H9 (cell line): Measurements from ENCODE around the gene CCDC89. TPM values are rescaled to one million over a fixed set of nuclear protein-coding genes. Genes with fewer than 3 reads are reported as not detected.

Source experiments
- DNase-seq: peaks from one replicate; pipeline ENCODE4 v3.0.0-alpha.2; 2017
- H2AFZ ChIP-seq: one replicate; pipeline ENCODE4 v1.6.1; 2013; ENCODE audit warnings: mild to moderate bottlenecking, low read length, control low read depth, moderate library complexity
- H2AK5ac ChIP-seq: 2 replicates; pipeline ENCODE4 v1.6.1; 2013; ENCODE audit warnings: low read length, control low read depth, mixed read lengths; ENCODE audit not compliant: insufficient read length
- H2BK120ac ChIP-seq: one replicate; pipeline ENCODE4 v1.6.1; 2013; ENCODE audit warnings: low read depth, mild to moderate bottlenecking, low read length, control low read depth, inconsistent platforms; ENCODE audit not compliant: poor library complexity, severe bottlenecking
- H2BK12ac ChIP-seq: 2 replicates; pipeline ENCODE4 v1.6.1; 2013; ENCODE audit warnings: low read length, control low read depth, mixed read lengths, low read depth; ENCODE audit not compliant: insufficient read length
- H2BK15ac ChIP-seq: 2 replicates; pipeline ENCODE4 v1.6.1; 2013; ENCODE audit warnings: low read depth, low read length, control low read depth
- H2BK20ac ChIP-seq: one replicate; pipeline ENCODE4 v1.6.1; 2013; ENCODE audit warnings: low read depth, mild to moderate bottlenecking, low read length, control low read depth, inconsistent platforms; ENCODE audit not compliant: poor library complexity, severe bottlenecking
- H2BK5ac ChIP-seq: 2 replicates; pipeline ENCODE4 v1.6.1; 2013; ENCODE audit warnings: low read length, control low read depth, mixed read lengths; ENCODE audit not compliant: insufficient read length
- H3K14ac ChIP-seq: 2 replicates; pipeline ENCODE4 v1.6.1; 2013; ENCODE audit warnings: low read length, control low read depth; ENCODE audit not compliant: insufficient read depth
- H3K18ac ChIP-seq: 2 replicates; pipeline ENCODE4 v1.6.1; 2013; ENCODE audit warnings: low read depth, mild to moderate bottlenecking, mixed read lengths, low read length, control low read depth; ENCODE audit not compliant: insufficient read length
- H3K23ac ChIP-seq: 2 replicates; pipeline ENCODE4 v1.6.1; 2013; ENCODE audit warnings: low read length, control low read depth, mixed read lengths, low read depth; ENCODE audit not compliant: insufficient read length
- H3K23me2 ChIP-seq: 2 replicates; pipeline ENCODE4 v1.6.1; 2013; ENCODE audit warnings: low read depth, mild to moderate bottlenecking, mixed read lengths, low read length, control low read depth; ENCODE audit not compliant: insufficient read length, poor library complexity, severe bottlenecking
- H3K27ac ChIP-seq: 2 replicates; pipeline ENCODE4 v1.5.1; 2013; ENCODE audit warnings: low read length, control low read depth, mixed read lengths, low read depth; ENCODE audit not compliant: insufficient read length
- H3K27me3 ChIP-seq: 2 replicates; pipeline ENCODE4 v1.6.1; 2013; ENCODE audit warnings: low read length, control low read depth, inconsistent platforms; ENCODE audit not compliant: insufficient read depth
- H3K4ac ChIP-seq: 2 replicates; pipeline ENCODE4 v1.6.1; 2013; ENCODE audit warnings: low read depth, mild to moderate bottlenecking, control low read depth, inconsistent platforms, low read length, moderate library complexity
- H3K4me1 ChIP-seq: 2 replicates; pipeline ENCODE4 v1.6.1; 2013; ENCODE audit warnings: low read length, control low read depth, inconsistent platforms; ENCODE audit not compliant: insufficient read depth
- H3K4me2 ChIP-seq: 2 replicates; pipeline ENCODE4 v1.6.1; 2013; ENCODE audit warnings: low read length, control low read depth, mixed read lengths; ENCODE audit not compliant: insufficient read length, insufficient read depth
- H3K56ac ChIP-seq: 2 replicates; pipeline ENCODE4 v1.6.1; 2013; ENCODE audit warnings: low read depth, mild to moderate bottlenecking, mixed read lengths, low read length, control low read depth; ENCODE audit not compliant: insufficient read length
- H3K79me1 ChIP-seq: 2 replicates; pipeline ENCODE4 v1.6.1; 2013; ENCODE audit warnings: low read depth, mild to moderate bottlenecking, moderate library complexity, low read length, control low read depth, inconsistent platforms; ENCODE audit not compliant: insufficient read depth, poor library complexity, severe bottlenecking
- H3K79me2 ChIP-seq: 2 replicates; pipeline ENCODE4 v1.6.1; 2013; ENCODE audit warnings: low read length, control low read depth, inconsistent platforms; ENCODE audit not compliant: insufficient read depth
- H3K9ac ChIP-seq: 2 replicates; pipeline ENCODE4 v1.6.1; 2013; ENCODE audit warnings: low read length, control low read depth, mixed read lengths; ENCODE audit not compliant: insufficient read length; ENCODE audit errors: extremely low read depth
- H3K9me3 ChIP-seq: one replicate; pipeline ENCODE4 v1.6.1; 2013; ENCODE audit warnings: low read depth, low read length, inconsistent platforms; ENCODE audit not compliant: control insufficient read depth
- H3T11ph ChIP-seq: one replicate; pipeline ENCODE4 v1.6.1; 2013; ENCODE audit warnings: mild to moderate bottlenecking, low read length, control low read depth, inconsistent platforms
- H4K20me1 ChIP-seq: one replicate; pipeline ENCODE4 v1.6.1; 2013; ENCODE audit not compliant: control insufficient read depth, insufficient read length, insufficient read depth
- H4K5ac ChIP-seq: 2 replicates; pipeline ENCODE4 v1.6.1; 2013; ENCODE audit warnings: low read depth, mild to moderate bottlenecking, mixed read lengths, low read length, control low read depth; ENCODE audit not compliant: insufficient read length
- H4K8ac ChIP-seq: replicated peaks from 2 replicates; pipeline ENCODE4 v1.6.1; 2013; ENCODE audit warnings: low read length, control low read depth, mixed read lengths, low read depth; ENCODE audit not compliant: insufficient read length
- H4K91ac ChIP-seq: 2 replicates; pipeline ENCODE4 v1.6.1; 2013; ENCODE audit warnings: low read depth, mild to moderate bottlenecking, moderate library complexity, mixed read lengths, low read length, control low read depth; ENCODE audit not compliant: insufficient read length
- H3K27ac Mint-ChIP-seq, 3 experiments: 2 replicates in 2 of 3; 3 replicates in 1 of 3; pipeline ENCODE4 v1.8.0; 2020 to 2021; ENCODE audit warnings: mixed read lengths in 3 of 3, mild to moderate bottlenecking in 1 of 3, moderate library complexity in 1 of 3
- H3K27me3 Mint-ChIP-seq: 2 replicates; pipeline ENCODE4 v1.8.0; 2021; ENCODE audit warnings: low read depth, mild to moderate bottlenecking, moderate library complexity, mixed read lengths
- H3K36me3 Mint-ChIP-seq, 3 experiments: 2 replicates in 2 of 3; 3 replicates in 1 of 3; pipeline ENCODE4 v1.8.0; 2020 to 2021; ENCODE audit warnings: low read depth in 3 of 3, mixed read lengths in 3 of 3; ENCODE audit not compliant: insufficient read depth in 1 of 3
- H3K4me1 Mint-ChIP-seq, 2 experiments: 2 replicates each; pipeline ENCODE4 v1.8.0; 2020; ENCODE audit warnings: mixed read lengths in 2 of 2
- H3K4me3 Mint-ChIP-seq, 2 experiments: 2 replicates in 1 of 2; 3 replicates in 1 of 2; pipeline ENCODE4 v1.8.0; 2020 to 2021; ENCODE audit warnings: mild to moderate bottlenecking in 2 of 2, mixed read lengths in 2 of 2, moderate library complexity in 1 of 2
- H3K9me3 Mint-ChIP-seq, 2 experiments: 2 replicates in 1 of 2; 3 replicates in 1 of 2; pipeline ENCODE4 v1.8.0; 2020; ENCODE audit warnings: mild to moderate bottlenecking in 2 of 2, mixed read lengths in 2 of 2, moderate library complexity in 1 of 2
- WGBS: extraction: QIAGEN DNeasy Blood & Tissue Kit; methylation state at CpG from one replicate; pipeline ENCODE4 v1.1.7; 2013; ENCODE audit warnings: missing lambda C conversion rate, low lambda C conversion rate, mixed read lengths; ENCODE audit not compliant: insufficient read length; ENCODE audit errors: extremely low coverage; 5-methylcytosine and 5-hydroxymethylcytosine counted together
- total RNA-seq: library from RNA; stranded (reverse); gene quantifications from 2 replicates; pipeline ENCODE4 v1.2.1, GENCODE V29; 2021
- TF ChIP-seq, protein P1 (sequence below): fragments of 200-600 bp; sonication (generic); conservative IDR thresholded peaks from 3 replicates; pipeline ENCODE4 v1.8.0; 2021; ENCODE audit warnings: antibody characterized with exemption, mild to moderate bottlenecking

Gene CCDC89
- total RNA-seq, 1 experiment from 2014 or later = not detected

DNA sequence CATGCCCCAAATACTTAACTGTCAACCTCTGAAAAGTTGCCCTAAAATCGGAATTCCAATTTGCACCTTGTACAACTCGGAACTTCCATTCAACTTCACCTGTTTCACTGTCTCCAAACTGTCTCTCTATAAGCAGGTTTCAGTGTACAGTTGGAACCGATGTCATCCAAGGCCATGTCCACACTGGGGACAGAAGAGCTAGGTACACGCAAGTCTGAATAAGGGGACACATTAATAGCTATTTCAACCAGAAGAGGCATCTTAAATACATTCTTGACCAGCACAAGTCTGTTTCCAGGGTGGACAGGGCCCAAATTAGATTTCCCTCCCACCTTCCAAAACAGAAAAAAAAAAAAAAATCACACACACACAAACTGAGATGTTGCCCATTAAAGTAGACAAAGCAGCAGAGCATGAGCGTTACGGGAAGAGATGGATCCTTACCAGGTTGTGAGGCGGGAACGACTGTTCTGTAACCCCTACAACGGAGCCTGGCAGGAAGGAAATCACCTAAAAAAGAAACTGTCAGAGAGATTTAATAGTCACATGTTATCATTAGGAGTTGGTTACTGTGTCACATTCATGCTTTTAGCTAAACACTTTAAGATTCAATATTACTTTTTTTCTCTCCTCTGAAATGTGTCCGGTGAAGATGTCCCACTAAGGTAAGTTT, 22.8 kb downstream of the CCDC89 start:
- WGBS = no CpG with 5 or more reads among the region's 10 CpGs

More for the DNA sequence above, 22.8 kb downstream of the CCDC89 start:
- H4K91ac ChIP-seq = no peak overlapping the region
- no peaks in the 10 kb centered on the region; a peak in 1 of 5 replicates for H3K9me3 Mint-ChIP-seq
- H3K9me3 ChIP-seq = no peaks in the 10 kb centered on the region
- no peaks in the 10 kb centered on the region for H3K79me1 ChIP-seq
- no peak overlapping the region for H3K4ac ChIP-seq
- peaks cover 7% of the 10 kb centered on the region for H3K23me2 ChIP-seq
- no peak overlapping the region for H2BK5ac ChIP-seq
- H2AK5ac ChIP-seq = no peak overlapping the region
- H2BK12ac ChIP-seq = no peak overlapping the region
- no peaks in the 10 kb centered on the region for H3K4me1 ChIP-seq
- H3K56ac ChIP-seq = no peak overlapping the region
- no peak overlapping the region for H2AFZ ChIP-seq
- H3K27me3 ChIP-seq = no peaks in the 10 kb centered on the region; the same call in 1 of the 2 replicates
- TF ChIP-seq, protein P1, sequence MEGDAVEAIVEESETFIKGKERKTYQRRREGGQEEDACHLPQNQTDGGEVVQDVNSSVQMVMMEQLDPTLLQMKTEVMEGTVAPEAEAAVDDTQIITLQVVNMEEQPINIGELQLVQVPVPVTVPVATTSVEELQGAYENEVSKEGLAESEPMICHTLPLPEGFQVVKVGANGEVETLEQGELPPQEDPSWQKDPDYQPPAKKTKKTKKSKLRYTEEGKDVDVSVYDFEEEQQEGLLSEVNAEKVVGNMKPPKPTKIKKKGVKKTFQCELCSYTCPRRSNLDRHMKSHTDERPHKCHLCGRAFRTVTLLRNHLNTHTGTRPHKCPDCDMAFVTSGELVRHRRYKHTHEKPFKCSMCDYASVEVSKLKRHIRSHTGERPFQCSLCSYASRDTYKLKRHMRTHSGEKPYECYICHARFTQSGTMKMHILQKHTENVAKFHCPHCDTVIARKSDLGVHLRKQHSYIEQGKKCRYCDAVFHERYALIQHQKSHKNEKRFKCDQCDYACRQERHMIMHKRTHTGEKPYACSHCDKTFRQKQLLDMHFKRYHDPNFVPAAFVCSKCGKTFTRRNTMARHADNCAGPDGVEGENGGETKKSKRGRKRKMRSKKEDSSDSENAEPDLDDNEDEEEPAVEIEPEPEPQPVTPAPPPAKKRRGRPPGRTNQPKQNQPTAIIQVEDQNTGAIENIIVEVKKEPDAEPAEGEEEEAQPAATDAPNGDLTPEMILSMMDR = no peak
- peak overlapping the region; percentile 97 to 99 (median 98) for H3K27ac Mint-ChIP-seq
- H3K36me3 Mint-ChIP-seq = peaks cover 41 to 58% (median 49%) of the 10 kb centered on the region in 3 experiments
- no peak overlapping the region for H2BK20ac ChIP-seq
- peak overlapping the region; percentile 98 to 100 for H3K4me3 Mint-ChIP-seq
- peaks cover 26% of the 10 kb centered on the region for H3K79me2 ChIP-seq
- no peak overlapping the region for H3K14ac ChIP-seq
- H3K9ac ChIP-seq = peak overlapping the region; percentile 98
- no peak overlapping the region for H3K27ac ChIP-seq
- H3K27me3 Mint-ChIP-seq = no peaks in the 10 kb centered on the region; the same call in 1 of the 2 replicates
- H4K8ac ChIP-seq = no peak overlapping the region
- no peak overlapping the region for H3T11ph ChIP-seq
- H4K20me1 ChIP-seq = no peaks in the 10 kb centered on the region
- no peak overlapping the region for H3K18ac ChIP-seq
- H3K4me1 Mint-ChIP-seq = peaks cover 32 to 42% of the 10 kb centered on the region in 2 experiments
- no peak overlapping the region for H2BK15ac ChIP-seq
- no peak overlapping the region for H2BK120ac ChIP-seq
- no peak for DNase-seq
- H3K4me2 ChIP-seq = peak overlapping the region; percentile 100
- H4K5ac ChIP-seq = no peak overlapping the region
- no peak overlapping the region for H3K23ac ChIP-seq
